Gastroesophageal sphincter (tissue), 3 donors: ENCODE data around the gene SNRNP70.

Experiments used
- EP300 ChIP-seq: sonication (generic); formaldehyde crosslinking; IDR thresholded peaks from one replicate; pipeline ENCODE4 v1.6.1; 2017; ENCODE audit warnings: antibody characterized with exemption, mild to moderate bottlenecking
- POLR2A ChIP-seq, 2 donors: fragments of 450-650 bp; IDR thresholded peaks; one replicate each; pipeline ENCODE4 v1.6.1; 2017; ENCODE audit warnings: antibody characterized with exemption in 2 of 2, mild to moderate bottlenecking in 2 of 2, moderate library complexity in 1 of 2
- POLR2AphosphoS5 ChIP-seq: sonication (generic); formaldehyde crosslinking; IDR thresholded peaks from one replicate; pipeline ENCODE4 v1.6.1; 2017; ENCODE audit warnings: antibody characterized with exemption
- TF ChIP-seq, protein P1 (sequence below), 4 experiments: fragments of 200-600 bp in 2 of 4; fragments of 450-650 bp in 2 of 4; sonication (generic) in 1 of 4; IDR thresholded peaks; one replicate each; pipeline ENCODE4 v1.5.1; 2017 to 2019; ENCODE audit warnings: antibody characterized with exemption in 4 of 4, mild to moderate bottlenecking in 2 of 4, moderate library complexity in 2 of 4

DNA sequence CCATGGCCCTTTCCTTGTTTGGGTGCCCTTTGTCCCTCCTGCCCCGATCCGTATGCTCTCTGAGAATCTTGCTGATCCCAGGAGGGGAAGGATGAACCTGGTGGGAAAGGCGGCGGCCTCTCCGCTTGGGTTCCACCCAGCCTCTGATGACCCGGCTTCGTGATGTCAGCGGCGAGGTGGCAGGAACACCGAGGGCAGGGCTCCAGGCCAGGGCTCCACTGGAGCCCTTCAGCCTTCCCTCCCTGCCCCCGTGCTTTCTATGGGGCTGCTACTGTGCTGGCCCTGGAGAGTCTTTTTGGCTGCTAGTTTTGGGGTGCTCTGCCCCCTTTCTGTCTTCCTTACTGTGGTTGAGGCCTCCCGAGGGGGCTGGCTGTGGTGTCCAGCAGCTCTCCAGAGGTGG, 17.1 kb downstream of the SNRNP70 start:
- TF ChIP-seq, protein P1, sequence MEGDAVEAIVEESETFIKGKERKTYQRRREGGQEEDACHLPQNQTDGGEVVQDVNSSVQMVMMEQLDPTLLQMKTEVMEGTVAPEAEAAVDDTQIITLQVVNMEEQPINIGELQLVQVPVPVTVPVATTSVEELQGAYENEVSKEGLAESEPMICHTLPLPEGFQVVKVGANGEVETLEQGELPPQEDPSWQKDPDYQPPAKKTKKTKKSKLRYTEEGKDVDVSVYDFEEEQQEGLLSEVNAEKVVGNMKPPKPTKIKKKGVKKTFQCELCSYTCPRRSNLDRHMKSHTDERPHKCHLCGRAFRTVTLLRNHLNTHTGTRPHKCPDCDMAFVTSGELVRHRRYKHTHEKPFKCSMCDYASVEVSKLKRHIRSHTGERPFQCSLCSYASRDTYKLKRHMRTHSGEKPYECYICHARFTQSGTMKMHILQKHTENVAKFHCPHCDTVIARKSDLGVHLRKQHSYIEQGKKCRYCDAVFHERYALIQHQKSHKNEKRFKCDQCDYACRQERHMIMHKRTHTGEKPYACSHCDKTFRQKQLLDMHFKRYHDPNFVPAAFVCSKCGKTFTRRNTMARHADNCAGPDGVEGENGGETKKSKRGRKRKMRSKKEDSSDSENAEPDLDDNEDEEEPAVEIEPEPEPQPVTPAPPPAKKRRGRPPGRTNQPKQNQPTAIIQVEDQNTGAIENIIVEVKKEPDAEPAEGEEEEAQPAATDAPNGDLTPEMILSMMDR (IDR thresholded peaks at IDR 0.05): no peak
- TF ChIP-seq POLR2A (IDR thresholded peaks at IDR 0.05): no peak
- no peak for TF ChIP-seq POLR2AphosphoS5
- TF ChIP-seq EP300: no peak
